Measurements from ENCODE around the gene NEU2. TPM values are rescaled to one million over a fixed set of nuclear protein-coding genes. Genes with fewer than 3 reads are reported as not detected.
"Not testable (repeated sequence)": the region's sequence is repeated elsewhere in the genome, so short reads cannot be mapped to it uniquely, and the experiment has no call there.

NEU2 gene
- total RNA-seq, 2 donors from 2014 or later, result not detected

DNA sequence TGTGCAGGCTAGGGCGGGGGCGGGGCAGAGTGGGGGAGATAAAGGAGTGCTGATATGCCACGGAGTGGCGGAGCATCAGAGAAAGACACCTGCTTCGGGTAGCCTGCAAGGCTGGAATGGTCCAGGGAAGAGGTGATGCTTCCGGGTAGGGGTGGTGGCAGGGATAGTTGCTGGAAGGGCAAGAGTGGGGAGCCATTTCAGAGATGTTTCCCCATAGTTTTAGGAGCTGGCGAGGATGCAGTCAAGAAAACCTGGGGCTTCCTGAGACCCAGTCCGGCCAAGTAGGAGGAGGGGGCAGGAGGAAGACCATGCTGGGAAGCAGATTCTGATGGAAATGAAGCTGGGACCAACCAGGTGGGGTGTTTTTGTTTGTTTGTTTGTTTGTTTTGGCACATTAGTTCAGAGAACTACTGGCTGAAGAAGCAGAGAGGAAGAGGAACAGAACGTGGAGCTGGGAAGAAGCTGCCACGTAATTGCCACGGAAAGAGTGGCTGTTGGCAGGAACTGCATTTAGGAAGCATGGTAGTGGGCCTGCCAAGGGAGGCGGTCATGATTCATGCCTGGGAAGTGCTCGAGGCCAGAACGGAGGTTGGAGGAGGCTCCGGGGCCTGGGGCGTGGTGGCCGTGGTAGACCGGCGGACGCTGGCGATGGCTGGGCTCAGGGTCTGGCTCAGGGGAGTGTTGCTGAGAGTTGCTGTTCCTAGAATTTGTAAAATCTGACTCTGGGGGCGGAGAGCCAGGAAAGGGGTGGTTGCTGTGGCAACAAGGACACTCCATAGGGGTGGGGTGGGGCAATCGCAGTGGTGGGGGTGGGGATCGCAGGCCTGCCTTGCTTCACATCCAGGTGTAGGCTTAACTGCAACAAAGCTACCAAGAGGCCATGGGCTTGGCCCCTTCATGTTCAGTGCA is 19.0 kb downstream of the NEU2 start:
- TF ChIP-seq, protein P1, sequence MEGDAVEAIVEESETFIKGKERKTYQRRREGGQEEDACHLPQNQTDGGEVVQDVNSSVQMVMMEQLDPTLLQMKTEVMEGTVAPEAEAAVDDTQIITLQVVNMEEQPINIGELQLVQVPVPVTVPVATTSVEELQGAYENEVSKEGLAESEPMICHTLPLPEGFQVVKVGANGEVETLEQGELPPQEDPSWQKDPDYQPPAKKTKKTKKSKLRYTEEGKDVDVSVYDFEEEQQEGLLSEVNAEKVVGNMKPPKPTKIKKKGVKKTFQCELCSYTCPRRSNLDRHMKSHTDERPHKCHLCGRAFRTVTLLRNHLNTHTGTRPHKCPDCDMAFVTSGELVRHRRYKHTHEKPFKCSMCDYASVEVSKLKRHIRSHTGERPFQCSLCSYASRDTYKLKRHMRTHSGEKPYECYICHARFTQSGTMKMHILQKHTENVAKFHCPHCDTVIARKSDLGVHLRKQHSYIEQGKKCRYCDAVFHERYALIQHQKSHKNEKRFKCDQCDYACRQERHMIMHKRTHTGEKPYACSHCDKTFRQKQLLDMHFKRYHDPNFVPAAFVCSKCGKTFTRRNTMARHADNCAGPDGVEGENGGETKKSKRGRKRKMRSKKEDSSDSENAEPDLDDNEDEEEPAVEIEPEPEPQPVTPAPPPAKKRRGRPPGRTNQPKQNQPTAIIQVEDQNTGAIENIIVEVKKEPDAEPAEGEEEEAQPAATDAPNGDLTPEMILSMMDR (conservative IDR thresholded peaks at IDR 0.05), result no peak

DNA sequence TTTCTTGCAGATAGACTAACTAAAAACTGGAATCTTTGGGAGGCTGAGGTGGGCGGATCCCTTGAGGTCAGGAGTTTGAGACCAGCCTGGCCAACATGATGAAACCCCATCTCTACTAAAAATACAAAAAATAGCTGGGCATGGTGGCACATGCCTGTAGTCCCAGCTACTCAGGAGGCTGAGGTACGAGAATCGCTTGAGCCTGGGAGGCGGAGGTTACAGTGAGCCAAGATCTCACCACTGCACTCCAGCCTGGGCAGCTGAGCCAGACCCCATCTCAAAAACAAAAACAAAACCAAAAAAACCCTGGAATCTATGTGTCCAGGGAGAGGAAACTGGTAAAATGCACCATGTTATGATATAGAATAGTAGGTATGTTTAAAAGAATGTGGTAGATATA is 20.0 kb downstream of the NEU2 start:
- H3K27ac Mint-ChIP-seq; H3K4me3 Mint-ChIP-seq; H3K36me3 Mint-ChIP-seq (ENCODE audit: low read depth); H3K4me3 ChIP-seq (ENCODE audit: low read length); H3K36me3 ChIP-seq (ENCODE audit: control insufficient read depth, insufficient read depth, low read length); H3K4me1 ChIP-seq (ENCODE audit: control insufficient read depth, insufficient read depth, low read length); H3K9me3 ChIP-seq (ENCODE audit: control insufficient read depth, low read length); H3K27ac ChIP-seq (ENCODE audit: low read depth, low read length); H3K9ac ChIP-seq (ENCODE audit: extremely low read depth, low read length, poor library complexity, severe bottlenecking); H3K9me3 Mint-ChIP-seq: not testable (repeated sequence)
- H3K27me3 ChIP-seq (ENCODE audit: control insufficient read depth, insufficient read depth, low read length, poor library complexity, severe bottlenecking), result peaks cover 18% of the 10 kb centered on the region
- Mint-ChIP-seq H3K27me3 (ENCODE audit: insufficient read depth) (peaks cover 43% of the 10 kb centered on the region), H3K4me1 (peaks cover 25% of the 10 kb centered on the region)
- 96% methylated on average over 4 of the region's 4 CpGs; no CpG with 5 or more reads in 1 of the 2 experiments for WGBS, 2 experiments (ENCODE audit: insufficient coverage in 1 of 2, insufficient read length in 1 of 2)
- DNase-seq, result peak; percentile 2

More for the DNA sequence above, 19.0 kb downstream of the NEU2 start:
- WGBS, 2 experiments (ENCODE audit: insufficient coverage in 1 of 2, insufficient read length in 1 of 2), result 41% methylated on average over 15 to 24 of the region's 24 CpGs
- Histone ChIP-seq H3K27ac (ENCODE audit: low read depth, low read length) (no peak overlapping the region), H3K36me3 (ENCODE audit: control insufficient read depth, insufficient read depth, low read length) (no peaks in the 10 kb centered on the region), H3K4me1 (ENCODE audit: control insufficient read depth, insufficient read depth, low read length) (no peaks in the 10 kb centered on the region), H3K4me3 (ENCODE audit: low read length) (no peak overlapping the region), H3K27me3 (ENCODE audit: control insufficient read depth, insufficient read depth, low read length, poor library complexity, severe bottlenecking) (peaks cover 18% of the 10 kb centered on the region), H3K9me3 (ENCODE audit: control insufficient read depth, low read length) (no peaks in the 10 kb centered on the region), H3K9ac (ENCODE audit: extremely low read depth, low read length, poor library complexity, severe bottlenecking) (no peak overlapping the region)
- Mint-ChIP-seq H3K4me3 (peak overlapping the region; percentile 48), H3K4me1 (peaks cover 25% of the 10 kb centered on the region), H3K9me3 (no peaks in the 10 kb centered on the region), H3K27ac (peak overlapping the region; percentile 33), H3K27me3 (ENCODE audit: insufficient read depth) (peaks cover 41% of the 10 kb centered on the region), H3K36me3 (ENCODE audit: low read depth) (no peaks in the 10 kb centered on the region)
- peak; percentile 91 for DNase-seq

DNA sequence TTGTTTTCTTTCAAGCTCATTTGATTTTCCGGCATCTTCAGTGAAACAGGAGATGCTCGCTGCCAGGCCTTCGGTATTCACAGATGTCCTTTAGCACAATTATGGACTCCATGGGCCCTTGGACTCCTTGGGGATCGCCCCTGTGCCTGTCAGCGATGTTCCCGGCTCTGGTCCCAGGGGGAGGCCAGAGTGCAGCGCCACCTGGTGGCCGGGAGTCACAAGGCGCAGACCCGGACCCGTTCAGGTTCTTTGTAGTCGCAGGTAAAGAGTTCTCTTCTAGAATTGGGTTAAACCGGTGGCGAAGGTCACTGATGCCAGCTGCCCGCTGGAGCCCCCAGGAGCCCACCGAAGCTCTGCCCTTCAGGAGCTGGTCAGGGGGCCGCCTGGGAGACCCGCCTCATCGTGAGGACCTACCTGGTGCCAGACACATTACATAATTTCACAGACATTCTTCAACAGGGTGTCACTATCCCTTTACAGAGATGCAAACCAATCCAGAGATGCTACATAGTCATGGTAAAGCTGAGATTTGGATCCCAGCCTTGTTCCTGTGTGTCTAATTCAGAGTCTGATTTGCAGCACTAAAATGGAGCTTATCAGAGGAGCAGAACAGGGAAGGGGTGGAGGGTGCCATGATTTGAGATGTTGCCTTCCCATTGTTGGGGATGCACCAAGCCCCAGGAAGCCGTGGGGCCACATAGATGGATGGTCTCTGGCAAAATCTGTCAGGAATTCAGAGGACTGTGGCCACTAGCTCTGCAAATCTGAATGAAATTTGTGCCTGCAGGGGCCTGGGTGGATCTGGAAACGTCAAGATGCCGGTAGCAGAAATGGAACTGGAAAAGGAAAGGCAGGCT is 21.7 kb downstream of the NEU2 start:
- no peaks in the 10 kb centered on the region for H3K4me1 ChIP-seq (ENCODE audit: control insufficient read depth, insufficient read depth, low read length)
- no peak overlapping the region for H3K4me3 ChIP-seq (ENCODE audit: low read length)
- H3K4me1 Mint-ChIP-seq, result peaks cover 22% of the 10 kb centered on the region
- no peaks in the 10 kb centered on the region for H3K36me3 Mint-ChIP-seq (ENCODE audit: low read depth)
- no peak overlapping the region for H3K4me3 Mint-ChIP-seq
- no peak overlapping the region for H3K9ac ChIP-seq (ENCODE audit: extremely low read depth, low read length, poor library complexity, severe bottlenecking)
- H3K9me3 ChIP-seq (ENCODE audit: control insufficient read depth, low read length), result no peaks in the 10 kb centered on the region
- H3K36me3 ChIP-seq (ENCODE audit: control insufficient read depth, insufficient read depth, low read length), result no peaks in the 10 kb centered on the region
- WGBS, 2 experiments (ENCODE audit: insufficient coverage in 1 of 2, insufficient read length in 1 of 2), result 30 to 33% methylated on average over 14 to 22 of the region's 22 CpGs
- H3K27ac ChIP-seq (ENCODE audit: low read depth, low read length), result no peak overlapping the region
- peaks cover 18% of the 10 kb centered on the region for H3K27me3 ChIP-seq (ENCODE audit: control insufficient read depth, insufficient read depth, low read length, poor library complexity, severe bottlenecking)
- TF ChIP-seq, protein P1 (conservative IDR thresholded peaks at IDR 0.05), result peak; percentile 99
- H3K9me3 Mint-ChIP-seq, result no peaks in the 10 kb centered on the region
- no peak overlapping the region for H3K27ac Mint-ChIP-seq
- H3K27me3 Mint-ChIP-seq (ENCODE audit: insufficient read depth), result peaks cover 39% of the 10 kb centered on the region
- DNase-seq, result peak; percentile 93
